Neutrophil (primary cell): ENCODE results near the gene CCM2.

Source experiments
- H3K27ac ChIP-seq: fragments of 200-600 bp; sonication (generic); 2 replicates; pipeline ENCODE4 v1.5.1; 2016; ENCODE audit warnings: mild to moderate bottlenecking, moderate library complexity
- H3K27me3 ChIP-seq: fragments of 200-600 bp; sonication (generic); 2 replicates; pipeline ENCODE4 v1.6.0; 2016; ENCODE audit warnings: mild to moderate bottlenecking
- H3K36me3 ChIP-seq: fragments of 200-600 bp; sonication (generic); 2 replicates; pipeline ENCODE4 v1.5.1; 2017
- H3K4me1 ChIP-seq, 2 experiments: fragments of 200-600 bp in 1 of 2; sonication (generic) in 1 of 2; 1 replicate in 1 of 2; 2 replicates in 1 of 2; pipeline versions ENCODE4 v1.5.1 to v1.6.1; 2013 to 2016; ENCODE audit warnings: low read depth in 1 of 2, low read length in 1 of 2, mild to moderate bottlenecking in 1 of 2, moderate library complexity in 1 of 2; ENCODE audit not compliant: control insufficient read depth in 1 of 2, insufficient read depth in 1 of 2
- H3K4me3 ChIP-seq, 2 experiments: fragments of 200-600 bp in 1 of 2; sonication (generic) in 1 of 2; 1 replicate in 1 of 2; 2 replicates in 1 of 2; pipeline ENCODE4 v1.5.1; 2013 to 2016; ENCODE audit warnings: low read depth in 1 of 2, low read length in 1 of 2, mild to moderate bottlenecking in 1 of 2, moderate library complexity in 1 of 2
- H3K9me3 ChIP-seq: fragments of 200-600 bp; sonication (generic); 2 replicates; pipeline ENCODE4 v1.5.1; 2016
- TF ChIP-seq, protein P1 (sequence below): fragments of 200-600 bp; sonication (generic); IDR thresholded peaks from 2 replicates; pipeline ENCODE4 v1.5.1; 2016; ENCODE audit warnings: antibody characterized with exemption

CCM2 gene

DNA sequence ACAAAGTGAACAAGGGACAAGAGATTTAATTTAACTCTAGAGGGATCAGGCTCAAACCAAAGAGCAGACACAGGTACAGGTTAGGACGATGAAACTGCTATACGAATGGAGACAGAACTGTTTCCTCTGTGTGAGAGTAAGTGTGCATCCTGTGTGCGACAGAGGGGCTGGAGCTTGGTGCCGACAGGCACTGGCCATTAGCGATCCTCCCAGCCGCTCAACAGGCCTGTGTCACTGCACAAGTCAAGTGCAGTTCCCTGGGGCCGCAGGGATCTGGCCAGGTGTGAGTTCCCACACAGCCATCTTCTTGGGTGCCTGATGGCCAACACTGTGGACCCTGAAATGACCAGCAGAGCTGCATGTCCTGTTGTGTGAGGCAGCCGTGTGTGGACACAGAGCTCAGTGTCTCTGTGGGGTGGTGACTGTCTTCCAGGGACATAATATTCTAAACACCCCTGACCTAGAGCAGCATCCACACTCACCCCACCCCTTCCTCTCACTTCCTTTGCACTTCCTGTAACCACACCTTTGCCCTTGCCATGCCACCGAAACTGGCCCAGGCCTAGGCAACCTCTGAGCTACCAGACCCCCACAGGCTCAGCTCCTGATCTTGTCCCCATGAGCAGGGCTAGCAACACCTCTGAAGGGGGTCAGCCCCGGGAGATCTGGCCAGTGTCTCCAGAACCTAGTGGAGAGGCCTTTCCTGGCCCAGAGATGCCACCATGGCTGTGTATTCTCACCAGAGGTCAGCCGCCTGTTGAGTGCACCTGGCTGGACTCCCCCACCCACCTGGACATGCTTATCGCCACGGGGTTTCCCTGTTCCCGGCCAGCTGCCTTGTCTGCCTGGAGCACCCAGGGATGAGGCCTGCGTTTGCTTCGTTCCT lies 123.2 kb downstream of the CCM2 start:
- Histone ChIP-seq H3K36me3 (no peaks in the 10 kb centered on the region), H3K9me3 (no peaks in the 10 kb centered on the region), H3K27ac (no peak overlapping the region), H3K4me1 (no peaks in the 10 kb centered on the region), H3K27me3 (no peaks in the 10 kb centered on the region), H3K4me3 (no peak overlapping the region)
- TF ChIP-seq, protein P1, sequence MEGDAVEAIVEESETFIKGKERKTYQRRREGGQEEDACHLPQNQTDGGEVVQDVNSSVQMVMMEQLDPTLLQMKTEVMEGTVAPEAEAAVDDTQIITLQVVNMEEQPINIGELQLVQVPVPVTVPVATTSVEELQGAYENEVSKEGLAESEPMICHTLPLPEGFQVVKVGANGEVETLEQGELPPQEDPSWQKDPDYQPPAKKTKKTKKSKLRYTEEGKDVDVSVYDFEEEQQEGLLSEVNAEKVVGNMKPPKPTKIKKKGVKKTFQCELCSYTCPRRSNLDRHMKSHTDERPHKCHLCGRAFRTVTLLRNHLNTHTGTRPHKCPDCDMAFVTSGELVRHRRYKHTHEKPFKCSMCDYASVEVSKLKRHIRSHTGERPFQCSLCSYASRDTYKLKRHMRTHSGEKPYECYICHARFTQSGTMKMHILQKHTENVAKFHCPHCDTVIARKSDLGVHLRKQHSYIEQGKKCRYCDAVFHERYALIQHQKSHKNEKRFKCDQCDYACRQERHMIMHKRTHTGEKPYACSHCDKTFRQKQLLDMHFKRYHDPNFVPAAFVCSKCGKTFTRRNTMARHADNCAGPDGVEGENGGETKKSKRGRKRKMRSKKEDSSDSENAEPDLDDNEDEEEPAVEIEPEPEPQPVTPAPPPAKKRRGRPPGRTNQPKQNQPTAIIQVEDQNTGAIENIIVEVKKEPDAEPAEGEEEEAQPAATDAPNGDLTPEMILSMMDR = no peak

DNA sequence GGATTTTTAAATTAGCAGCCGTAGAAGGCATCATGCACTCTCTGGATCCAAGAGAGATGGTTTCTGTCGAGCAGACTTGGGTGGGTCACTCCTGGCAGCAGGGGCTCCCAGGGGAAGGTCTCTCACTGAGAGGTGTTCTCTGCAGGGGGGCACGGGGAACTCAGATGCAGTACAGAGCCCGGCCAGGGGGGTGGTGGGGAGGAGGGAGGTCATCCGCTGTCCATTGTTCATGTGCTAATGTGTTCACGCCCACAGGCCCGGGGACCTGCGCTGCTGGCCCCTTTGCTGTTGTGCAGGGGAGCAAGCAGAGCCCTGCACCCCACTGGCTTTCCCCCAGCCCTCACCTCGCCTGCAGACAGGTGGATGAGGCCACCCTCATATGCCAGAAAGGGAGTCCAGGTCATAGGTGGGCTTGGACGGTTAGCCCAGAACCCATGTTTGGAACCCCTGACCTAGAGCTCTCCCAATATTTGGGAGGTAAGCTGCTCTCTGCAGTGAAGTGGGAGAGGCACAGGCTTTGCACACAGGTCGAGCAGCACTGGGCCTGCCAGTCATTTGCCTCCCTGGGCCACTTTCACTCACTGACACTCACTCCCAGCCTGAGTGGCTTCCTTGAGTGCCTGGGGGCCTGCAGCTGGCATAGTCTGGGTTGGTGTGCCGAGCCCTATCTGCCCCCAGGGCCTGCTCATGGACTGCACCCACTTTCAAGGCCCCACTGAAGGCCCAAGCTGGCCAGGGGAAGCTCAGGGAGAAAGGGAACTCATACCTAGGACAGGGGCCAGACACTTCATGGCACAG lies 124.1 kb downstream of the CCM2 start:
- Histone ChIP-seq H3K4me3 (no peak overlapping the region), H3K36me3 (no peaks in the 10 kb centered on the region), H3K4me1 (no peaks in the 10 kb centered on the region), H3K9me3 (no peaks in the 10 kb centered on the region), H3K27ac (no peak overlapping the region), H3K27me3 (no peaks in the 10 kb centered on the region)
- TF ChIP-seq, protein P1 = no peak

DNA sequence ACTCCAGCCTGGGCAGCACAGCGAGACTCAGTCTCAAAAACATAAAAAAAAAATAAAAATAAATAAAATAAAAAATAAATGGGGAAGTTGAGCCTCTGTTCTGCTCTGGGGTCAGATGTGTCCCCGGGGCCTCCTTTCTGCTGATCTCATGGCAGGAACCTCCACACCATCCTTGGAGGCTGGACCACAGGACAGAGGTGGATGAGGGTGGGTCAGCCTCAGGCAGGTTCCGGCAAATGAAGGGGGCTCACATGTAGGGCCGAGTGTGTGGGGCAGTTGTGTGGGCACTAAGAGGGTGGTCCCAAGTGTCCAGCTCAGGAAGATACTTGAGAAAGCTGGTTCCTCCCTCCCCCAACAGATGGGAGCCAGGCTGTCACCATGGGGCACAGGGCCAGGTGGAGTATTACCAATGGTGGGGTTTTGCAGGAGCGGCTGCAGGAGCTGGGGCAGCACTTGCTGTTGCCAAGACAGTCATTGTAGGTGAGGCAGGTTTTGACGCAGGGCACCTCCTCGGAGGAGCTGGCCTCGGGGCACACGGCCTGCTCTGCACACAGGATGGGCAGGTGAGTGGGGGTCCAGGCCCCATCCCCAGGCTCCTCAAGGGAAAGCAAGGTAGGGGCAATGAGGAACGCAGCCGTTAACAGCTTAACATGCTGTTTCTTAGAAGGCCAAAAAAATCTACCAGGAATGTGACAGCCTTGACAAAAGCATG lies 125.3 kb downstream of the CCM2 start:
- TF ChIP-seq, protein P1 = no peak
- H3K27ac ChIP-seq = no peak overlapping the region
- H3K4me1 ChIP-seq = no peaks in the 10 kb centered on the region
- H3K36me3 ChIP-seq = no peaks in the 10 kb centered on the region
- no peaks in the 10 kb centered on the region for H3K27me3 ChIP-seq
- H3K4me3 ChIP-seq = no peak overlapping the region
- no peaks in the 10 kb centered on the region for H3K9me3 ChIP-seq
